IMR-90 (cell line): Measurements from ENCODE around the gene RPAIN. TPM values are rescaled to one million over a fixed set of nuclear protein-coding genes. Genes with fewer than 3 reads are reported as not detected.

ENCODE experiments used
- ATAC-seq: fragments of 200-7000 bp; cut with Tn5 transposase; 2 replicates; pipeline ENCODE4 v1.9.1; 2020; ENCODE audit warnings: low read depth, mild to moderate bottlenecking, moderate library complexity
- BruUV-seq: library from RNA; stranded (reverse); fragments of 400-500 nt; replicated peaks from 2 replicates; lab custom pipeline; 2021; lab: Mats Ljungman, UMichigan
- CTCF ChIA-PET: fragments of 300-600 bp; formaldehyde crosslinking; extraction: SDS; loops from one replicate; lab custom pipeline; 2021; ENCODE audit warnings: antibody characterized with exemption; lab: Yijun Ruan, JAX
- POLR2A ChIA-PET: fragments of 300-600 bp; sonication (Branson Sonifier 250); formaldehyde crosslinking; loops from one replicate; lab custom pipeline; 2022; ENCODE audit warnings: antibody characterized with exemption; ENCODE audit not compliant: unreplicated experiment; lab: Charles Lee
- DNase-seq: peaks from one replicate; pipeline ENCODE4 v3.0.0; 2013
- H2AFZ ChIP-seq: replicated peaks from 2 replicates; pipeline ENCODE3; 2013; ENCODE audit warnings: low read length, mild to moderate bottlenecking; ENCODE audit not compliant: poor library complexity
- H2AK5ac ChIP-seq: 2 replicates; pipeline ENCODE4 v1.6.1; 2013; ENCODE audit warnings: low read depth, low read length, inconsistent platforms
- H2AK9ac ChIP-seq: replicated peaks from 2 replicates; pipeline ENCODE3; 2013; ENCODE audit warnings: mild to moderate bottlenecking, low read depth, low read length, moderate library complexity; ENCODE audit not compliant: poor library complexity
- H2BK120ac ChIP-seq: 2 replicates; pipeline ENCODE4 v1.6.1; 2013; ENCODE audit warnings: low read depth, low read length, inconsistent platforms
- H2BK15ac ChIP-seq: 3 replicates; pipeline ENCODE4 v1.6.1; 2013; ENCODE audit warnings: low read depth, low read length, inconsistent platforms
- H2BK20ac ChIP-seq: 2 replicates; pipeline ENCODE4 v1.6.1; 2013; ENCODE audit warnings: low read depth, mild to moderate bottlenecking, inconsistent platforms, low read length, moderate library complexity
- H2BK5ac ChIP-seq: 2 replicates; pipeline ENCODE4 v1.6.1; 2013; ENCODE audit warnings: mild to moderate bottlenecking, low read depth, low read length, inconsistent platforms; ENCODE audit not compliant: poor library complexity, severe bottlenecking
- H3K14ac ChIP-seq: replicated peaks from 2 replicates; pipeline ENCODE4 v1.6.1; 2013; ENCODE audit warnings: low read depth, low read length, inconsistent platforms
- H3K18ac ChIP-seq: 2 replicates; pipeline ENCODE4 v1.6.1; 2013; ENCODE audit warnings: low read depth, low read length, control low read depth
- H3K23ac ChIP-seq: 2 replicates; pipeline ENCODE4 v1.6.1; 2013; ENCODE audit warnings: low read depth, low read length, inconsistent platforms
- H3K27ac ChIP-seq: 2 replicates; pipeline ENCODE4 v1.5.1; 2013; ENCODE audit warnings: mild to moderate bottlenecking, control low read depth, low read length; ENCODE audit not compliant: insufficient read depth
- H3K27me3 ChIP-seq: 2 replicates; pipeline ENCODE4 v1.6.1; 2013; ENCODE audit warnings: low read length; ENCODE audit not compliant: control insufficient read depth, insufficient read depth
- H3K36me3 ChIP-seq: 2 replicates; pipeline ENCODE4 v1.6.1; 2013; ENCODE audit warnings: low read length, mixed read lengths; ENCODE audit not compliant: control insufficient read depth, insufficient read depth
- H3K4ac ChIP-seq: 2 replicates; pipeline ENCODE4 v1.6.1; 2013; ENCODE audit warnings: low read depth, low read length, inconsistent platforms
- H3K4me1 ChIP-seq: 2 replicates; pipeline ENCODE4 v1.6.1; 2013; ENCODE audit warnings: low read length, mixed read lengths; ENCODE audit not compliant: control insufficient read depth, insufficient read depth
- H3K4me2 ChIP-seq: 2 replicates; pipeline ENCODE4 v1.6.1; 2013; ENCODE audit warnings: low read depth, mild to moderate bottlenecking, control low read depth, low read length, moderate library complexity
- H3K4me3 ChIP-seq: 2 replicates; pipeline ENCODE4 v1.5.1; 2013; ENCODE audit warnings: low read depth, mild to moderate bottlenecking, control low read depth, low read length, moderate library complexity; ENCODE audit not compliant: insufficient read depth
- H3K56ac ChIP-seq: 2 replicates; pipeline ENCODE4 v1.6.1; 2013; ENCODE audit warnings: low read length, inconsistent platforms; ENCODE audit not compliant: insufficient read depth; ENCODE audit errors: extremely low read depth
- H3K79me1 ChIP-seq, 2 experiments: 2 replicates each; pipeline ENCODE4 v1.6.1; 2013; ENCODE audit warnings: low read length in 2 of 2, inconsistent platforms in 1 of 2, low read depth in 1 of 2
- H3K9ac ChIP-seq: 2 replicates; pipeline ENCODE4 v1.6.1; 2013; ENCODE audit warnings: low read depth, low read length, control low read depth
- H3K9me1 ChIP-seq: 2 replicates; pipeline ENCODE4 v1.6.1; 2013; ENCODE audit warnings: low read length, inconsistent platforms; ENCODE audit not compliant: insufficient read depth
- H3K9me3 ChIP-seq: 2 replicates; pipeline ENCODE4 v1.6.1; 2013; ENCODE audit warnings: low read length; ENCODE audit not compliant: control insufficient read depth, insufficient read depth
- H4K20me1 ChIP-seq: 2 replicates; pipeline ENCODE4 v1.6.1; 2013; ENCODE audit warnings: low read length, inconsistent platforms; ENCODE audit not compliant: insufficient read depth
- H4K5ac ChIP-seq: 2 replicates; pipeline ENCODE4 v1.6.1; 2013; ENCODE audit warnings: mild to moderate bottlenecking, low read depth, low read length, control low read depth
- H4K8ac ChIP-seq, 2 experiments: 2 replicates each; pipeline ENCODE4 v1.6.1; 2013; ENCODE audit warnings: low read depth in 2 of 2, low read length in 2 of 2, control low read depth in 1 of 2, inconsistent platforms in 1 of 2
- H4K91ac ChIP-seq: 2 replicates; pipeline ENCODE4 v1.6.1; 2013; ENCODE audit warnings: low read depth, low read length, inconsistent platforms; ENCODE audit not compliant: insufficient read depth
- MAFK ChIP-seq: IDR thresholded peaks from 2 replicates; pipeline ENCODE4 v1.6.1; 2012; ENCODE audit warnings: low read depth, low read length, improper control_type of control experiment
- WGBS, 2 experiments: methylation state at CpG; one replicate each; pipeline versions ENCODE4 v1.1.5 to v1.1.7; 2013; ENCODE audit warnings: missing lambda C conversion rate in 2 of 2; ENCODE audit not compliant: insufficient read length in 1 of 2; ENCODE audit errors: extremely low coverage in 2 of 2; 5-methylcytosine and 5-hydroxymethylcytosine counted together
- dilution Hi-C: fragments of 300-500 bp; cut with HindIII; formaldehyde crosslinking; loops from one replicate; pipeline ENCODE4 v1.14.3; 2018; ENCODE audit warnings: low sequenced_read_pairs; ENCODE audit not compliant: unreplicated experiment
- in situ Hi-C: fragments of 300-500 bp; cut with MboI; formaldehyde crosslinking; loops from 3 replicates; pipeline ENCODE4 v1.14.3; 2019; ENCODE audit warnings: low sequenced_read_pairs, inconsistent platforms, mixed read lengths
- intact Hi-C: fragments of 100-400 bp; cut with micrococcal nuclease; formaldehyde crosslinking; loops from 2 replicates; pipeline ENCODE4 v1.10.0; 2022
- polyA plus RNA-seq, 3 experiments: library from polyadenylated mRNA; depleted of rRNA; stranded (reverse); fragments of >200 nt; gene quantifications; 2 replicates each; pipeline ENCODE4 v1.2.3, GENCODE V29; 2012; ENCODE audit warnings: low replicate concordance in 1 of 3
- total RNA-seq: library from RNA; depleted of rRNA; stranded (reverse); fragments of >200 nt; gene quantifications from 2 replicates; pipeline ENCODE4 v1.2.3, GENCODE V29; 2012

The RPAIN gene
- total and polyA plus RNA-seq, 2 of the 4 experiments (the other 2 are of a cell fraction) = 28.7 to 34.9 TPM

GRCh38 chr17:5405400-5405799 is 14.6 kb upstream of the RPAIN start:
- Histone ChIP-seq H3K27me3 (no peaks in the 10 kb centered on the region), H3K4ac (no peak overlapping the region), H2BK20ac (no peak overlapping the region), H2BK5ac (no peak overlapping the region), H4K8ac (no peak overlapping the region), H2BK15ac (no peak overlapping the region), H3K9ac (no peak overlapping the region), H3K4me3 (no peak overlapping the region), H2BK120ac (no peak overlapping the region), H3K56ac (no peak overlapping the region), H4K91ac (no peak overlapping the region), H3K9me1 (0 out of 2 replicates have a peak, but pooled peaks cover 2% of the 10 kb centered on the region), H4K20me1 (0 out of 2 replicates have a peak, but pooled peaks cover 3% of the 10 kb centered on the region), H2AFZ (no peak overlapping the region), H3K4me1 (no peaks in the 10 kb centered on the region), H3K79me1 (peaks cover 20 to 30% of the 10 kb centered on the region in 2 experiments; a peak in 3 of 4 replicates), H3K4me2 (no peak overlapping the region), H2AK5ac (no peak overlapping the region), H2AK9ac (no peak overlapping the region), H4K5ac (no peak overlapping the region), H3K23ac (no peak overlapping the region), H3K14ac (no peak overlapping the region), H3K36me3 (peaks cover 46% of the 10 kb centered on the region), H3K27ac (no peak overlapping the region), H3K9me3 (no peaks in the 10 kb centered on the region), H3K18ac (no peak overlapping the region)
- POLR2A ChIA-PET = no interaction called here
- CTCF ChIA-PET = interaction anchor here (1.7 kb wide), 1 partner anchor 33 kb away, joined by 4 read pairs; no protein-coding TSS in a partner anchor
- ATAC-seq (no peak), DNase-seq (no peak)
- BruUV-seq = no TSS peak
- no peak for TF ChIP-seq MAFK
- intact Hi-C loops (no loop called here), in situ Hi-C loops (no loop called here), dilution Hi-C loops (no loop called here)
- no CpG with 5 or more reads among the region's 4 CpGs for WGBS, 2 experiments
